SK-N-MC (cell line): Measurements from ENCODE around the gene AADAC.
A peak's percentile ranks its signal among the peaks of the same experiment; 100 is the strongest.

Experiments used
- DNase-seq: peaks from one replicate; pipeline ENCODE4 v3.0.0-alpha.2; 2011; ENCODE audit warnings: low read depth, low spot score
- H3K27ac ChIP-seq: fragments of 200-600 bp; sonication (generic); 2 replicates; pipeline ENCODE4 v1.5.1; 2016; ENCODE audit warnings: mixed run types
- H3K36me3 ChIP-seq: fragments of 200-600 bp; sonication (generic); 2 replicates; pipeline ENCODE4 v1.6.1; 2017; ENCODE audit warnings: antibody characterized with exemption, low read length, mixed read lengths; ENCODE audit not compliant: insufficient read depth
- H3K4me3 ChIP-seq: fragments of 200-600 bp; sonication (generic); 2 replicates; pipeline ENCODE4 v1.5.1; 2016
- H3K9ac ChIP-seq: fragments of 200-600 bp; sonication (generic); 2 replicates; pipeline ENCODE4 v1.8.0; 2017; ENCODE audit warnings: mixed run types, mixed read lengths; ENCODE audit not compliant: insufficient read length
- H3K9me3 ChIP-seq: fragments of 200-600 bp; sonication (generic); 2 replicates; pipeline ENCODE4 v1.6.1; 2017; ENCODE audit warnings: low read depth, mild to moderate bottlenecking, antibody characterized with exemption, low read length, moderate library complexity, mixed read lengths
- EZH2 ChIP-seq: fragments of 200-600 bp; sonication (generic); IDR thresholded peaks from one replicate; pipeline ENCODE4 v1.6.1; 2017; ENCODE audit warnings: antibody characterized with exemption
- FOXP2 ChIP-seq: optimal IDR thresholded peaks from 2 replicates; pipeline ENCODE3; 2011; ENCODE audit warnings: mild to moderate bottlenecking, moderate library complexity; ENCODE audit not compliant: insufficient read depth; ENCODE audit errors: extremely low read length, control extremely low read depth
- POLR2AphosphoS5 ChIP-seq: IDR thresholded peaks from 2 replicates; pipeline ENCODE4 v1.6.1; 2012; ENCODE audit warnings: mild to moderate bottlenecking, low read depth, low read length, borderline replicate concordance

Gene AADAC

DNA sequence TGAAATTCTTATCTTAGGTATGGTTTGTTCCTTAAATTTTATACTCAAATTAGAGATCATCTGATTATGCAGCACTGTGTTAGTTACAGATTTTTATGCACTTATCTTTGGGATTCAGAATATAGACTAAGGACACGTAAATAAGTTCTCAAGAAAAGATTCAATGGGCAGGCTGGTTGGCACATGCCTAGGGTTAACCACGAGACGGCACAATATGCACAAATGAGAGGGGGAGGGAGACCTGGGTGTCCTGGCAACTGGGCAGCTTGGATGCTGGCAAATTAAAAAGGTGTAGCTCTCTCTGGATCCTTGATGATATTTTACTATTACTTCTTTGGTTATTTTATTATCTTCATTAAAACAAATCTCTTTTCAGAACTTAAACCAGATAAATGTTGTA is 672 bp downstream of the AADAC start:
- Histone ChIP-seq H3K27ac (no peak overlapping the region), H3K36me3 (no peaks in the 10 kb centered on the region), H3K9ac (no peak overlapping the region), H3K4me3 (no peak overlapping the region), H3K9me3 (no peaks in the 10 kb centered on the region)
- TF ChIP-seq POLR2AphosphoS5 (no peak), FOXP2 (no peak), EZH2 (no peak)
- no peak for DNase-seq

DNA sequence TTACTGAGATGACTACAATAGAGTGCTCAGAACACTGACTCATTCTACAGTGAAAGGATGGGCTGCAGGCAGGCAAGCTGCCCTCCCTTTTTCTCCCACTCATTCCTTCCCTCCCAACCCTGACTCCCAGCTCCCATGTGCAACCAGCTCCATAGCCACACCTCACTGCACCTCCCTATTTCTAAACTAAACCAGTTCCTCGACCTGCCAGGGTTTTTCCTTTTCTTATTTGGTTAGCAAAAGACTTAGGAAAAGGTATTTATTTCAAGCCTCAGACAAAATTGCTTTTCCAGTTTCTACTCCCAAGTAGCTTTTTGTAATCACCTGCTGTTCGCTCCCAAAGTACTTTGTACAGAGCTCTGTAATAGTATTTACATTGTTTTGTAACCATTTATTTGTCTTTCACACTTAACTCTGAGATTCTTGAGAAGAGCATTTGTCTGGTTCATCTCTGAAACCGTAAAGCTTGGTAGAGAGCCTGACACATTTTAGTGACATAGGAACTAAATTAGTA is 2.2 kb downstream of the AADAC start:
- TF ChIP-seq EZH2 (no peak), FOXP2 (no peak), POLR2AphosphoS5 (no peak)
- Histone ChIP-seq H3K4me3 (no peak overlapping the region), H3K9me3 (no peaks in the 10 kb centered on the region), H3K9ac (no peak overlapping the region), H3K27ac (no peak overlapping the region), H3K36me3 (no peaks in the 10 kb centered on the region)
- DNase-seq = no peak

DNA sequence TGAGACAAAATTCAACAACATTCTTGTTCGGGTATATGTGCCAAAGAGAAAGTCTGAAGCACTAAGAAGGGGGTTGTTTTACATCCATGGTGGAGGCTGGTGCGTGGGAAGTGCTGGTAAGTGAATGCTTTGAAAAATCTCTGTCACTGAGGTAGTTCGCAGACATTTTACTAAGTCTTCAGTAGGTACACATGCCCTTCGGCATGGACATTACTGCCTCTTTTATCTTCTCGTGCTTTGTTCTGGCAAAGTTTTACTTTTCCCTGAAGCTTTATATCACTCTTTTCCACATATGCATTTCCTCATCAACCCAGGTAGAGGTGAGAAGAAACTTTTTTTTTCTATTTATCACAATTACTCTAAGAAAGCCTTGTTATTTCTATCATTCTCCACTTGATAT is 3.6 kb downstream of the AADAC start:
- TF ChIP-seq FOXP2 (no peak), POLR2AphosphoS5 (no peak), EZH2 (no peak)
- H3K9ac ChIP-seq = no peak overlapping the region
- no peak for DNase-seq
- no peaks in the 10 kb centered on the region for H3K9me3 ChIP-seq
- H3K27ac ChIP-seq = no peak overlapping the region
- H3K4me3 ChIP-seq = no peak overlapping the region
- no peaks in the 10 kb centered on the region; the same call in 1 of the 2 replicates for H3K36me3 ChIP-seq

DNA sequence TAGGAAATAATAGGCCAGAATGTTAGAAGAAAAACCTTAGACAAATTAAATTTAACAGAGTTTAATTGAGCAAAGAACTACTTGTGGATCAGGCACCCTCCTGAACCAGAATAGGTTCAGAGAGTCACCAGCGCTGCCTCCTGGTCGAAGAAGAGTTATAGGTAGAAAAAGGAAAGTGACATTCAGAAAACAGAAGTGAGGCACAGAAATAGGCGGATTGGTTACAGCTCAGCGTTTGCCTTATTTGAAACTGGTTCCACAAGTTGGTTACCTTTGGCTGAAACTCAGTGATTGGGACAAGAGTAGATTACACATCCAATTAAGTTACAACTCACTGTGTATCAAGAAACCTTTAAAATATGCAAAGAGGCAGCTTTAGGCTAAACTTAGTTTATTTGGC is 4.4 kb downstream of the AADAC start:
- Histone ChIP-seq H3K9ac (no peak overlapping the region), H3K9me3 (no peaks in the 10 kb centered on the region), H3K27ac (no peak overlapping the region), H3K36me3 (no peaks in the 10 kb centered on the region; the same call in 1 of the 2 replicates), H3K4me3 (no peak overlapping the region)
- TF ChIP-seq POLR2AphosphoS5 (no peak), FOXP2 (no peak), EZH2 (no peak)
- DNase-seq = no peak

DNA sequence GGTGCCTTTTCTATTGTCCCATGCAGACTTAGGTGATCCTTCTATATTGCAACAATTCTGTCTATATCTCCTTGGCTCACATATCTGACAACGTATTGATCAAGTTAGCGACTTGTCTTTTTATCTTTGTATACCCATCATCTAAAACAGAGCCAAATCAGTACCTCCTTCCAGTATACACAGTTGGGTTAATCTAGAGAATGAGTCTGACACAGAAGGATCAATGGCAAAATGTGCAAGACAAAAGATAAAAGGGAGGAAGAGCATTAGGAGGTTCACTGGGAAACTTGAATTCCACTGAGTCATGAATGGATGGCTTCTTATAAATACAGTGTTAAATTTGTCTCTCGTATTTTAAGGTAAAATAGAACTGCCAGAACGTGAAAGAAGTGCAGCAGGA is 6.0 kb downstream of the AADAC start:
- TF ChIP-seq FOXP2 (no peak), POLR2AphosphoS5 (no peak), EZH2 (no peak)
- no peak overlapping the region for H3K4me3 ChIP-seq

DNA sequence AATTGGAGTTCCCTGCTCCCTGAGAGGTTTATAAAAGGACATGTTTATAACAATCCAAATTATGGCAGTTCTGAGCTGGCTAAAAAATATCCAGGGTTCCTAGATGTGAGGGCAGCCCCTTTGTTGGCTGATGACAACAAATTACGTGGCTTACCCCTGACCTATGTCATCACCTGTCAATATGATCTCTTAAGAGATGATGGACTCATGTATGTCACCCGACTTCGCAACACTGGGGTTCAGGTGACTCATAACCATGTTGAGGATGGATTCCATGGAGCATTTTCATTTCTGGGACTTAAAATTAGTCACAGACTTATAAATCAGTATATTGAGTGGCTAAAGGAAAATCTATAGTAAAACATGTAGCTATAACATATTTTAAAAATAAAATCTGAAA is 13.9 kb downstream of the AADAC start:
- TF ChIP-seq EZH2 = no peak
- no peak for TF ChIP-seq FOXP2
- no peak for TF ChIP-seq POLR2AphosphoS5
- no peaks in the 10 kb centered on the region for H3K36me3 ChIP-seq
- H3K4me3 ChIP-seq = no peak overlapping the region
- H3K9me3 ChIP-seq = no peaks in the 10 kb centered on the region
- DNase-seq = no peak
- H3K9ac ChIP-seq = no peak overlapping the region
- H3K27ac ChIP-seq = no peak overlapping the region

More for the DNA sequence above, 6.0 kb downstream of the AADAC start:
- H3K9ac ChIP-seq = no peak overlapping the region
- H3K36me3 ChIP-seq = no peaks in the 10 kb centered on the region; the same call in 1 of the 2 replicates
- H3K27ac ChIP-seq = no peak overlapping the region
- DNase-seq = no peak
- H3K9me3 ChIP-seq = no peaks in the 10 kb centered on the region

DNA sequence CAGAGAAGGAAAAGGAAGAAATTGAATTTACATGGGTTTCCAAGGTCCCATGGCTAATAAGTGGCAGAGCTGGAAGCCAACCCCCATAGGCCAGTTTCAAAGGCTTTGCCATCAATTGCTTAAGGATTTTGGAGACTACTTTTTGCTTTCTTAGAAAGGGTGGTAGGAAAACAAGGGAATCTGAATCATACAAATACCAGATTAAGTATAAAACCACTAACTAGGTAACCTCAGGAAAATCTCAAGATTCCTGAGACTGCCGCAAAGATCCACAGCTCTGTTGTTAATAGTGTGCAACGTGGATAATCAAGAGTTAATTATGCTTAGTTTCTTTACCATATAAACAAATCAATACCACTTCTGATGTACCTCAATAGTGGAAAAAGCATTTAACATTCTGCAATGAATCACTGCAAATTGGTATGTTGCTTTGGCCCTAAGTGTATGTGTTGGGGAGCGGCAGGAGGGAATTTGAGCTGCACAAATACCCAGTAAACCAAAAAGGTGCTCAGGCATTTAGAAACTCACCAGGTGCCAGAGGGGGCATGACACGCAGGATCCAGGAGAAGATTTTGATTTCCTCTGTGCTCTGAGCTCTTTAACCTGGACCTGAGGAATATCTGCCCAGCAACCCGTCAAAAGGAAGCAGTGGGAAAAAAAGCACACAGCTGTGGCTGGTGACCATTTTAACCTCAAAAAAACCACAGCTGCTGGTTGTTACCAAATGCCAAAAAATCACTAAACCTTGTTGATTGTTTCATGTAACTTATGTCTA is 22.0 kb downstream of the AADAC start:
- TF ChIP-seq POLR2AphosphoS5 (no peak), FOXP2 (no peak), EZH2 (no peak)
- Histone ChIP-seq H3K36me3 (peaks cover 3% of the 10 kb centered on the region; the same call in 1 of the 2 replicates), H3K27ac (peak overlapping the region; percentile 20; the same call in 1 of the 2 replicates), H3K9me3 (peaks cover 2% of the 10 kb centered on the region; the same call in 1 of the 2 replicates), H3K4me3 (no peak overlapping the region), H3K9ac (peak overlapping the region; percentile 6)
- no peak for DNase-seq

DNA sequence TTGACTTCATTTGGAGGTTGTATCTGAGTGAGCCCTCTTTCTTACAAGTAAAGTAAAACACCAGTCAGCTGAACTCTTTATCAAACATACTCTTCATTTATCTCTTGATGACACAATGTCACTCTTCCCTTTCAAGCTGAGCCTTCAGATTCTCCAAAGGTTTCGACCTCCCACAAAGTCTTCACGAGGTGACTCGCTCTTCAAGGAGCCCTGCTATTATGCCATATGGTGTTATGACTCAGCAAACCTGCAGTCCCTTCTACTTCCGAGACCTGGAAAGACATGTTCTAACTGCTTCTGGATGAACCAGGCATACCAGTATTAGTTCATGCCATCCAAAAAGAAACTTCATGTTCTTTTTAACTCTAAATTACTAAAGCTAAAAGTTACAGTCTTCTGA is 23.1 kb downstream of the AADAC start:
- Histone ChIP-seq H3K9ac (peak overlapping the region; percentile 14), H3K36me3 (peaks cover 4% of the 10 kb centered on the region; the same call in 1 of the 2 replicates), H3K27ac (peak overlapping the region; percentile 85), H3K4me3 (peak overlapping the region; percentile 40), H3K9me3 (peaks cover 10% of the 10 kb centered on the region; the same call in 1 of the 2 replicates)
- DNase-seq = peak; percentile 70
- no peak for TF ChIP-seq FOXP2
- no peak for TF ChIP-seq POLR2AphosphoS5
- no peak for TF ChIP-seq EZH2
